ENCODE data around the gene NUCKS1.

The NUCKS1 gene

DNA sequence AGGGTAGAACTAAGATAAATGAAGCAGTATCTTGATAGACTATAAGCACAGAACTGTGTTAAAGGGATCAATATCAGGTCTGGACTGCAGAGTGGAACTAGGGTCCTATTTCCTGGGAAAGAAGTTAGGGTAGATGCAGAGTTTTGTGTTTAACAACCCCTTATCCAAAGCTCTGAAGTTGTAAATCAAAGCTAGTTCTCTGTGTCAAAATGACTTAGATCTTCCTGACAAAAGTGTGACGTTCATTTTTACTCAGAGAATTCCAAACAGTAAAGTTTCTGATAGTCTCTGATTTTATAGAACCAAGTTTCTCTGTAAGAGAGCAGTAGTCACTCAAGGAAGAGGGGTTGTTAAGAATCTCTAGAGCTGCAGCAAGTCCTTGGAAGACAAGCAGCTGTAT, 8.3 kb downstream of the NUCKS1 start:
- ATAC-seq: no peak
- TF ChIP-seq, protein P1, sequence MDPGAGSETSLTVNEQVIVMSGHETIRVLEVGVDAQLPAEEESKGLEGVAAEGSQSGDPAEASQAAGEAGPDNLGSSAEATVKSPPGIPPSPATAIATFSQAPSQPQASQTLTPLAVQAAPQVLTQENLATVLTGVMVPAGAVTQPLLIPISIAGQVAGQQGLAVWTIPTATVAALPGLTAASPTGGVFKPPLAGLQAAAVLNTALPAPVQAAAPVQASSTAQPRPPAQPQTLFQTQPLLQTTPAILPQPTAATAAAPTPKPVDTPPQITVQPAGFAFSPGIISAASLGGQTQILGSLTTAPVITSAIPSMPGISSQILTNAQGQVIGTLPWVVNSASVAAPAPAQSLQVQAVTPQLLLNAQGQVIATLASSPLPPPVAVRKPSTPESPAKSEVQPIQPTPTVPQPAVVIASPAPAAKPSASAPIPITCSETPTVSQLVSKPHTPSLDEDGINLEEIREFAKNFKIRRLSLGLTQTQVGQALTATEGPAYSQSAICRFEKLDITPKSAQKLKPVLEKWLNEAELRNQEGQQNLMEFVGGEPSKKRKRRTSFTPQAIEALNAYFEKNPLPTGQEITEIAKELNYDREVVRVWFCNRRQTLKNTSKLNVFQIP (CRISPR knock-in tag; IDR thresholded peaks at IDR 0.05; ENCODE audit: borderline replicate concordance, low read depth): no peak
- no peak for TF ChIP-seq TOX (CRISPR knock-in tag; IDR thresholded peaks at IDR 0.05; ENCODE audit: borderline replicate concordance)
- no peak for TF ChIP-seq CSDC2 (CRISPR knock-in tag; IDR thresholded peaks at IDR 0.05)
- TF ChIP-seq ESRRG (CRISPR knock-in tag; IDR thresholded peaks at IDR 0.05): no peak
- no peak for TF ChIP-seq GLIS3 (CRISPR knock-in tag; IDR thresholded peaks at IDR 0.05)
- TF ChIP-seq, protein P2, sequence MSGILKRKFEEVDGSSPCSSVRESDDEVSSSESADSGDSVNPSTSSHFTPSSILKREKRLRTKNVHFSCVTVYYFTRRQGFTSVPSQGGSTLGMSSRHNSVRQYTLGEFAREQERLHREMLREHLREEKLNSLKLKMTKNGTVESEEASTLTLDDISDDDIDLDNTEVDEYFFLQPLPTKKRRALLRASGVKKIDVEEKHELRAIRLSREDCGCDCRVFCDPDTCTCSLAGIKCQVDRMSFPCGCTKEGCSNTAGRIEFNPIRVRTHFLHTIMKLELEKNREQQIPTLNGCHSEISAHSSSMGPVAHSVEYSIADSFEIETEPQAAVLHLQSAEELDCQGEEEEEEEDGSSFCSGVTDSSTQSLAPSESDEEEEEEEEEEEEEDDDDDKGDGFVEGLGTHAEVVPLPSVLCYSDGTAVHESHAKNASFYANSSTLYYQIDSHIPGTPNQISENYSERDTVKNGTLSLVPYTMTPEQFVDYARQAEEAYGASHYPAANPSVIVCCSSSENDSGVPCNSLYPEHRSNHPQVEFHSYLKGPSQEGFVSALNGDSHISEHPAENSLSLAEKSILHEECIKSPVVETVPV (CRISPR knock-in tag; IDR thresholded peaks at IDR 0.05): no peak
- no peak for TF ChIP-seq PPARA (CRISPR knock-in tag; IDR thresholded peaks at IDR 0.05; ENCODE audit: borderline replicate concordance)
- TF ChIP-seq, protein P3, sequence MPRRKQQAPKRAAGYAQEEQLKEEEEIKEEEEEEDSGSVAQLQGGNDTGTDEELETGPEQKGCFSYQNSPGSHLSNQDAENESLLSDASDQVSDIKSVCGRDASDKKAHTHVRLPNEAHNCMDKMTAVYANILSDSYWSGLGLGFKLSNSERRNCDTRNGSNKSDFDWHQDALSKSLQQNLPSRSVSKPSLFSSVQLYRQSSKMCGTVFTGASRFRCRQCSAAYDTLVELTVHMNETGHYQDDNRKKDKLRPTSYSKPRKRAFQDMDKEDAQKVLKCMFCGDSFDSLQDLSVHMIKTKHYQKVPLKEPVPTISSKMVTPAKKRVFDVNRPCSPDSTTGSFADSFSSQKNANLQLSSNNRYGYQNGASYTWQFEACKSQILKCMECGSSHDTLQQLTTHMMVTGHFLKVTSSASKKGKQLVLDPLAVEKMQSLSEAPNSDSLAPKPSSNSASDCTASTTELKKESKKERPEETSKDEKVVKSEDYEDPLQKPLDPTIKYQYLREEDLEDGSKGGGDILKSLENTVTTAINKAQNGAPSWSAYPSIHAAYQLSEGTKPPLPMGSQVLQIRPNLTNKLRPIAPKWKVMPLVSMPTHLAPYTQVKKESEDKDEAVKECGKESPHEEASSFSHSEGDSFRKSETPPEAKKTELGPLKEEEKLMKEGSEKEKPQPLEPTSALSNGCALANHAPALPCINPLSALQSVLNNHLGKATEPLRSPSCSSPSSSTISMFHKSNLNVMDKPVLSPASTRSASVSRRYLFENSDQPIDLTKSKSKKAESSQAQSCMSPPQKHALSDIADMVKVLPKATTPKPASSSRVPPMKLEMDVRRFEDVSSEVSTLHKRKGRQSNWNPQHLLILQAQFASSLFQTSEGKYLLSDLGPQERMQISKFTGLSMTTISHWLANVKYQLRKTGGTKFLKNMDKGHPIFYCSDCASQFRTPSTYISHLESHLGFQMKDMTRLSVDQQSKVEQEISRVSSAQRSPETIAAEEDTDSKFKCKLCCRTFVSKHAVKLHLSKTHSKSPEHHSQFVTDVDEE (CRISPR knock-in tag; IDR thresholded peaks at IDR 0.05): no peak
- TF ChIP-seq ZNF565 (CRISPR knock-in tag; conservative IDR thresholded peaks at IDR 0.05; ENCODE audit: low read depth): no peak

DNA sequence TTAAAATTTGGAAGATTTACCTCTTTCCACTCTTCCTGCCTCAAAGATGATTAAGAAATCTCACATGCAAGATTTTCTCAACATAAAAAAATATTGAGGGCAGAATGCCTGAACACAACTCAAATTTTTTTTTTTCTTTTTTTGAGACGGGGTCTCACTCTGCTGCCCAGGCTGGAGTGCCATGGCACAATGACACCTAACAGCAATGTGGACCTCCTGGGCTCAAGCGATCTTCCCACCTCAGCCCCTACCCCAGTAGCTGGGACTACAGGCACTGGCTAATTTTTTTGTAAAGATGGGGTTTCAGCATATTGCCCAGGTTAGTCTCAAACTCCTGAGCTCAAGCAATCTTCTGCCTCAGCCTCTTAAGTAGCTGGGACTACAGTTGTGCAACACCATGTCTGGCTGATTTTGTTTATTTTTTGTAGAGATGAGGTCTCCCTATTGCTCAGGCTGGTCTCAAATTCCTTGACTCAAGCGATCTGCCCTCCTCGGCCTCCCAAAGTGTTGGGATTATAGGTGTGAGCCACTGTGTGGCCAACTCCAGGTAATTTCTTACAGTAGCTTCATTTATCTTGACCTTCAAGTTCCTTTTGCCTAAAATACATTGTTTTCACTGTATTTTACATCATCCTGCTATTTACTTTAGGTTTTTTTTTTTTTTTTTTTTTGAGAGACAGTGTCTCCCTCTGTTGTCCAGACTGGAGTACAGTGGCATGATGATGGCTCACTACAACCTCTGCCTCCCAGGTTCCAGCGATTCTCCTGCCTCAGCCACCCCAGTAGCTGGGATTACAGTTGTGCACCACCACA, 10.4 kb downstream of the NUCKS1 start:
- TF ChIP-seq ZNF70 (CRISPR knock-in tag; IDR thresholded peaks at IDR 0.05): no peak
- no peak for TF ChIP-seq SNAI2 (CRISPR knock-in tag; IDR thresholded peaks at IDR 0.05)
- TF ChIP-seq RARB (CRISPR knock-in tag; IDR thresholded peaks at IDR 0.05): no peak
- peak; percentile 36; the same call in 1 of the 3 replicates for ATAC-seq

GRCh38 chr1:205735218-205735617, 14.8 kb downstream of the NUCKS1 start:
- TF ChIP-seq, protein P1 (CRISPR knock-in tag; IDR thresholded peaks at IDR 0.05; ENCODE audit: borderline replicate concordance, low read depth): no peak
- TF ChIP-seq, protein P4, sequence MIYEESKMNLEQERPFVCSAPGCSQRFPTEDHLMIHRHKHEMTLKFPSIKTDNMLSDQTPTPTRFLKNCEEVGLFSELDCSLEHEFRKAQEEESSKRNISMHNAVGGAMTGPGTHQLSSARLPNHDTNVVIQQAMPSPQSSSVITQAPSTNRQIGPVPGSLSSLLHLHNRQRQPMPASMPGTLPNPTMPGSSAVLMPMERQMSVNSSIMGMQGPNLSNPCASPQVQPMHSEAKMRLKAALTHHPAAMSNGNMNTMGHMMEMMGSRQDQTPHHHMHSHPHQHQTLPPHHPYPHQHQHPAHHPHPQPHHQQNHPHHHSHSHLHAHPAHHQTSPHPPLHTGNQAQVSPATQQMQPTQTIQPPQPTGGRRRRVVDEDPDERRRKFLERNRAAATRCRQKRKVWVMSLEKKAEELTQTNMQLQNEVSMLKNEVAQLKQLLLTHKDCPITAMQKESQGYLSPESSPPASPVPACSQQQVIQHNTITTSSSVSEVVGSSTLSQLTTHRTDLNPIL (CRISPR knock-in tag; IDR thresholded peaks at IDR 0.05; ENCODE audit: low read depth): no peak
- TF ChIP-seq ZNF70 (CRISPR knock-in tag; IDR thresholded peaks at IDR 0.05) (no peak), ZNF565 (CRISPR knock-in tag; conservative IDR thresholded peaks at IDR 0.05; ENCODE audit: low read depth) (no peak), GLIS3 (CRISPR knock-in tag; IDR thresholded peaks at IDR 0.05) (no peak), TCF4 (CRISPR knock-in tag; IDR thresholded peaks at IDR 0.05; ENCODE audit: borderline replicate concordance) (no peak), ARNTL (CRISPR knock-in tag; IDR thresholded peaks at IDR 0.05; ENCODE audit: borderline replicate concordance, low read depth) (no peak), ZFP30 (CRISPR knock-in tag; IDR thresholded peaks at IDR 0.05) (no peak), ZFP3 (CRISPR knock-in tag; IDR thresholded peaks at IDR 0.05) (no peak)

More at GRCh38 chr1:205735218-205735617, 14.8 kb downstream of the NUCKS1 start:
- ATAC-seq: no peak
